ENCODE results near the gene MSANTD4.

- TF ChIP-seq, protein P1, sequence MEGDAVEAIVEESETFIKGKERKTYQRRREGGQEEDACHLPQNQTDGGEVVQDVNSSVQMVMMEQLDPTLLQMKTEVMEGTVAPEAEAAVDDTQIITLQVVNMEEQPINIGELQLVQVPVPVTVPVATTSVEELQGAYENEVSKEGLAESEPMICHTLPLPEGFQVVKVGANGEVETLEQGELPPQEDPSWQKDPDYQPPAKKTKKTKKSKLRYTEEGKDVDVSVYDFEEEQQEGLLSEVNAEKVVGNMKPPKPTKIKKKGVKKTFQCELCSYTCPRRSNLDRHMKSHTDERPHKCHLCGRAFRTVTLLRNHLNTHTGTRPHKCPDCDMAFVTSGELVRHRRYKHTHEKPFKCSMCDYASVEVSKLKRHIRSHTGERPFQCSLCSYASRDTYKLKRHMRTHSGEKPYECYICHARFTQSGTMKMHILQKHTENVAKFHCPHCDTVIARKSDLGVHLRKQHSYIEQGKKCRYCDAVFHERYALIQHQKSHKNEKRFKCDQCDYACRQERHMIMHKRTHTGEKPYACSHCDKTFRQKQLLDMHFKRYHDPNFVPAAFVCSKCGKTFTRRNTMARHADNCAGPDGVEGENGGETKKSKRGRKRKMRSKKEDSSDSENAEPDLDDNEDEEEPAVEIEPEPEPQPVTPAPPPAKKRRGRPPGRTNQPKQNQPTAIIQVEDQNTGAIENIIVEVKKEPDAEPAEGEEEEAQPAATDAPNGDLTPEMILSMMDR (IDR thresholded peaks at IDR 0.05), result no peak
- TF ChIP-seq POLR2A (IDR thresholded peaks at IDR 0.05), result no peak
Measured at GRCh38 chr11:106014035-106014434, 8.0 kb downstream of the MSANTD4 start.

All from prostate gland (tissue), 2 donors.